Measurements from ENCODE around the gene NOM1.

- TF ChIP-seq, protein P1, sequence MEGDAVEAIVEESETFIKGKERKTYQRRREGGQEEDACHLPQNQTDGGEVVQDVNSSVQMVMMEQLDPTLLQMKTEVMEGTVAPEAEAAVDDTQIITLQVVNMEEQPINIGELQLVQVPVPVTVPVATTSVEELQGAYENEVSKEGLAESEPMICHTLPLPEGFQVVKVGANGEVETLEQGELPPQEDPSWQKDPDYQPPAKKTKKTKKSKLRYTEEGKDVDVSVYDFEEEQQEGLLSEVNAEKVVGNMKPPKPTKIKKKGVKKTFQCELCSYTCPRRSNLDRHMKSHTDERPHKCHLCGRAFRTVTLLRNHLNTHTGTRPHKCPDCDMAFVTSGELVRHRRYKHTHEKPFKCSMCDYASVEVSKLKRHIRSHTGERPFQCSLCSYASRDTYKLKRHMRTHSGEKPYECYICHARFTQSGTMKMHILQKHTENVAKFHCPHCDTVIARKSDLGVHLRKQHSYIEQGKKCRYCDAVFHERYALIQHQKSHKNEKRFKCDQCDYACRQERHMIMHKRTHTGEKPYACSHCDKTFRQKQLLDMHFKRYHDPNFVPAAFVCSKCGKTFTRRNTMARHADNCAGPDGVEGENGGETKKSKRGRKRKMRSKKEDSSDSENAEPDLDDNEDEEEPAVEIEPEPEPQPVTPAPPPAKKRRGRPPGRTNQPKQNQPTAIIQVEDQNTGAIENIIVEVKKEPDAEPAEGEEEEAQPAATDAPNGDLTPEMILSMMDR (IDR thresholded peaks at IDR 0.05 in 4 of 5, conservative IDR thresholded peaks at IDR 0.05 in 1 of 5) = no peak
- no peak for TF ChIP-seq POLR2A (IDR thresholded peaks at IDR 0.05)
Measured at GRCh38 chr7:156954941-156955340, 5.4 kb downstream of the NOM1 start.

Data from gastrocnemius medialis (tissue), 4 donors.